PFSK-1 (cell line): ENCODE measurements around the gene TMEM62.
A peak's percentile ranks its signal among the peaks of the same experiment; 100 is the strongest.

Experiments
- FOXP2 ChIP-seq: optimal IDR thresholded peaks from 2 replicates; pipeline ENCODE3; 2011; ENCODE audit warnings: borderline replicate concordance, control low read depth, inconsistent platforms; ENCODE audit not compliant: insufficient read depth; ENCODE audit errors: extremely low read length, extremely low read depth
- POLR2AphosphoS5 ChIP-seq: IDR thresholded peaks from 2 replicates; pipeline ENCODE4 v1.6.1; 2012; ENCODE audit warnings: low read depth, mild to moderate bottlenecking, control low read depth, low read length, moderate library complexity
- REST ChIP-seq, 2 experiments: IDR thresholded peaks; 2 replicates each; pipeline versions ENCODE4 v1.6.1 to v1.8.0; 2011 to 2012; ENCODE audit warnings: low read depth in 2 of 2, low read length in 2 of 2, control low read depth in 1 of 2, inconsistent platforms in 1 of 2, mild to moderate bottlenecking in 1 of 2, moderate library complexity in 1 of 2; ENCODE audit not compliant: insufficient read depth in 1 of 2
- SIN3A ChIP-seq: IDR thresholded peaks from 2 replicates; pipeline ENCODE4 v1.6.1; 2012; ENCODE audit warnings: mild to moderate bottlenecking, low read length, moderate library complexity, borderline replicate concordance; ENCODE audit not compliant: insufficient read depth
- TAF1 ChIP-seq: IDR thresholded peaks from 2 replicates; pipeline ENCODE4 v1.6.1; 2012; ENCODE audit warnings: low read length, control low read depth, borderline replicate concordance; ENCODE audit not compliant: insufficient read depth

TMEM62 gene

GRCh38 chr15:43184407-43185124 lies 51.2 kb downstream of the TMEM62 start:
- no peak for TF ChIP-seq REST (IDR thresholded peaks at IDR 0.05; ENCODE audit: insufficient read depth in 1 of 2, low read depth in 2 of 2, low read length in 2 of 2)
- TF ChIP-seq FOXP2: no peak
- no peak for TF ChIP-seq TAF1
- TF ChIP-seq POLR2AphosphoS5: no peak
- no peak for TF ChIP-seq SIN3A

- peak; percentile 75; the same call in 1 of the 2 replicates for TF ChIP-seq SIN3A
- no peak for TF ChIP-seq TAF1
- TF ChIP-seq REST (IDR thresholded peaks at IDR 0.05; ENCODE audit: insufficient read depth in 1 of 2, low read depth in 2 of 2, low read length in 2 of 2): no peak
- peak; percentile 100 for TF ChIP-seq FOXP2
- peak; percentile 83 for TF ChIP-seq POLR2AphosphoS5
Measured at GRCh38 chr15:43185157-43186002, 52.0 kb downstream of the TMEM62 start, which contains the start of gene CCNDBP1. Gene CCNDBP1 (plus strand): TSS chr15:43185403. CDS start chr15:43185499, 96 bp downstream.

- no peak for TF ChIP-seq SIN3A
Measured at GRCh38 chr15:43186003-43186353, 52.6 kb downstream of the TMEM62 start.

- TF ChIP-seq TAF1 (no peak), POLR2AphosphoS5 (no peak), SIN3A (no peak), FOXP2 (no peak), REST (IDR thresholded peaks at IDR 0.05; ENCODE audit: insufficient read depth in 1 of 2, low read depth in 2 of 2, low read length in 2 of 2) (no peak)
Measured at GRCh38 chr15:43187544-43188155, 54.3 kb downstream of the TMEM62 start.

GRCh38 chr15:43189296-43189695 lies 55.9 kb downstream of the TMEM62 start:
- TF ChIP-seq POLR2AphosphoS5: no peak

GRCh38 chr15:43190178-43190577 lies 56.8 kb downstream of the TMEM62 start:
- TF ChIP-seq FOXP2 (no peak), SIN3A (no peak), POLR2AphosphoS5 (no peak)
